Astrocyte (in vitro differentiated cells and primary cell): ENCODE measurements around the gene CPNE5. TPM values are rescaled to one million over a fixed set of nuclear protein-coding genes. Genes with fewer than 3 reads are reported as not detected.

Experiments used
- DNase-seq: peaks from one replicate; pipeline ENCODE4 v3.0.0-alpha.2; 2010; ENCODE audit warnings: low read depth
- FAIRE-seq: peaks from 2 replicates; lab custom pipeline; 2011; peaks lifted over from hg19 to GRCh38; lab: Jason Lieb, UNC
- H2AFZ ChIP-seq: 2 replicates; pipeline ENCODE4 v1.6.0; 2012; ENCODE audit warnings: low read depth, low read length, inconsistent platforms
- H3K27ac ChIP-seq: 2 replicates; pipeline ENCODE4 v1.5.1; 2011; ENCODE audit warnings: low read depth, low read length, inconsistent platforms
- H3K27me3 ChIP-seq: 2 replicates; pipeline ENCODE4 v1.6.0; 2011; ENCODE audit warnings: low read length, inconsistent platforms; ENCODE audit not compliant: insufficient read depth
- H3K36me3 ChIP-seq: 2 replicates; pipeline ENCODE4 v1.5.1; 2011; ENCODE audit warnings: low read length, inconsistent platforms; ENCODE audit not compliant: insufficient read depth
- H3K4me1 ChIP-seq: 2 replicates; pipeline ENCODE4 v1.5.1; 2011; ENCODE audit warnings: low read length, inconsistent platforms; ENCODE audit not compliant: insufficient read depth
- H3K4me2 ChIP-seq: 2 replicates; pipeline ENCODE4 v1.6.0; 2012; ENCODE audit warnings: low read length, inconsistent platforms
- H3K4me3 ChIP-seq: 2 replicates; pipeline ENCODE4 v1.5.1; 2011; ENCODE audit warnings: low read depth, mild to moderate bottlenecking, low read length, inconsistent platforms; ENCODE audit not compliant: insufficient read depth
- H3K79me2 ChIP-seq: 2 replicates; pipeline ENCODE4 v1.6.0; 2012; ENCODE audit warnings: mild to moderate bottlenecking, low read length, inconsistent platforms; ENCODE audit not compliant: insufficient read depth
- H3K9ac ChIP-seq: 2 replicates; pipeline ENCODE4 v1.6.0; 2012; ENCODE audit warnings: mild to moderate bottlenecking, low read length, inconsistent platforms
- H3K9me3 ChIP-seq: 2 replicates; pipeline ENCODE4 v1.5.1; 2012; ENCODE audit warnings: low read depth, mild to moderate bottlenecking, low read length, inconsistent platforms; ENCODE audit not compliant: insufficient read depth
- H4K20me1 ChIP-seq: 2 replicates; pipeline ENCODE4 v1.6.0; 2012; ENCODE audit warnings: low read length, inconsistent platforms; ENCODE audit not compliant: insufficient read depth
- H3K27ac Mint-ChIP-seq: one replicate; pipeline ENCODE4 v1.8.0; 2021; ENCODE audit warnings: mild to moderate bottlenecking, mixed read lengths; ENCODE audit not compliant: unreplicated experiment
- H3K27me3 Mint-ChIP-seq: one replicate; pipeline ENCODE4 v1.8.0; 2021; ENCODE audit warnings: low read depth, mixed read lengths; ENCODE audit not compliant: unreplicated experiment
- H3K36me3 Mint-ChIP-seq: one replicate; pipeline ENCODE4 v1.8.0; 2021; ENCODE audit warnings: low read depth, mixed read lengths; ENCODE audit not compliant: unreplicated experiment
- H3K4me1 Mint-ChIP-seq: one replicate; pipeline ENCODE4 v1.8.0; 2021; ENCODE audit warnings: low read depth, mixed read lengths; ENCODE audit not compliant: unreplicated experiment
- H3K4me3 Mint-ChIP-seq: one replicate; pipeline ENCODE4 v1.8.0; 2021; ENCODE audit warnings: mild to moderate bottlenecking, moderate library complexity, mixed read lengths; ENCODE audit not compliant: unreplicated experiment
- H3K9me3 Mint-ChIP-seq: one replicate; pipeline ENCODE4 v1.8.0; 2021; ENCODE audit warnings: mild to moderate bottlenecking, mixed read lengths; ENCODE audit not compliant: unreplicated experiment
- CTCF ChIP-seq: IDR thresholded peaks from 2 replicates; pipeline ENCODE4 v1.5.1; 2011; ENCODE audit warnings: low read depth, mild to moderate bottlenecking, inconsistent platforms, low read length, moderate library complexity; ENCODE audit not compliant: insufficient read depth
- EZH2 ChIP-seq: IDR thresholded peaks from 2 replicates; pipeline ENCODE4 v1.6.1; 2012; ENCODE audit warnings: mild to moderate bottlenecking, low read length, inconsistent platforms; ENCODE audit not compliant: insufficient read depth
- total RNA-seq: library from RNA; stranded (reverse); gene quantifications from 2 replicates; pipeline ENCODE4 v1.2.1, GENCODE V29; 2021

CPNE5 gene
- total RNA-seq, 1 donor from 2014 or later = 0.11 TPM

GRCh38 chr6:36847991-36848390, 8.7 kb upstream of the CPNE5 start:
- Histone ChIP-seq H3K79me2 (no peaks in the 10 kb centered on the region), H3K9me3 (no peaks in the 10 kb centered on the region), H3K36me3 (no peaks in the 10 kb centered on the region), H2AFZ (no peak overlapping the region), H3K4me2 (no peak overlapping the region), H3K9ac (no peak overlapping the region), H3K4me3 (no peak overlapping the region), H3K4me1 (peaks cover 12% of the 10 kb centered on the region), H4K20me1 (no peaks in the 10 kb centered on the region), H3K27ac (no peak overlapping the region), H3K27me3 (no peaks in the 10 kb centered on the region)
- peaks cover 4% of the 10 kb centered on the region for H3K36me3 Mint-ChIP-seq
- H3K27me3 Mint-ChIP-seq = peaks cover 30% of the 10 kb centered on the region
- H3K27ac Mint-ChIP-seq = no peak overlapping the region
- TF ChIP-seq CTCF = no peak
- no peak for TF ChIP-seq EZH2
- peaks cover 6% of the 10 kb centered on the region for H3K9me3 Mint-ChIP-seq
- DNase-seq (no peak), FAIRE-seq (no peak)
- peaks cover 19% of the 10 kb centered on the region for H3K4me1 Mint-ChIP-seq
- H3K4me3 Mint-ChIP-seq = no peak overlapping the region

- H3K27ac Mint-ChIP-seq = no peak overlapping the region
- Histone ChIP-seq H3K27ac (no peak overlapping the region), H3K9ac (no peak overlapping the region), H3K4me3 (no peak overlapping the region), H2AFZ (no peak overlapping the region), H4K20me1 (no peaks in the 10 kb centered on the region), H3K9me3 (no peaks in the 10 kb centered on the region), H3K27me3 (no peaks in the 10 kb centered on the region), H3K4me2 (no peak overlapping the region), H3K79me2 (no peaks in the 10 kb centered on the region), H3K36me3 (no peaks in the 10 kb centered on the region), H3K4me1 (peaks cover 5% of the 10 kb centered on the region)
- peaks cover 33% of the 10 kb centered on the region for H3K27me3 Mint-ChIP-seq
- DNase-seq (no peak), FAIRE-seq (no peak)
- H3K4me1 Mint-ChIP-seq = peaks cover 16% of the 10 kb centered on the region
- H3K9me3 Mint-ChIP-seq = peaks cover 6% of the 10 kb centered on the region
- H3K4me3 Mint-ChIP-seq = no peak overlapping the region
- peaks cover 4% of the 10 kb centered on the region for H3K36me3 Mint-ChIP-seq
- TF ChIP-seq EZH2 (no peak), CTCF (no peak)
These were observed 7.9 kb upstream of the CPNE5 start for GRCh38 chr6:36847152-36847551.

- H3K27ac Mint-ChIP-seq = no peak overlapping the region
These were observed 6.0 kb upstream of the CPNE5 start for GRCh38 chr6:36845233-36845632.

More at GRCh38 chr6:36845233-36845632, 6.0 kb upstream of the CPNE5 start:
- H3K9me3 Mint-ChIP-seq = peaks cover 4% of the 10 kb centered on the region
- H3K27me3 Mint-ChIP-seq = peaks cover 40% of the 10 kb centered on the region
- Histone ChIP-seq H3K36me3 (no peaks in the 10 kb centered on the region), H3K79me2 (no peaks in the 10 kb centered on the region), H4K20me1 (no peaks in the 10 kb centered on the region), H3K9me3 (no peaks in the 10 kb centered on the region), H3K9ac (no peak overlapping the region), H3K27me3 (peaks cover 1% of the 10 kb centered on the region), H3K4me2 (no peak overlapping the region), H3K4me3 (no peak overlapping the region), H3K4me1 (peaks cover 12% of the 10 kb centered on the region), H2AFZ (no peak overlapping the region), H3K27ac (no peak overlapping the region)
- no peak for TF ChIP-seq EZH2
- TF ChIP-seq CTCF = no peak
- DNase-seq (no peak), FAIRE-seq (no peak)
- peaks cover 13% of the 10 kb centered on the region for H3K4me1 Mint-ChIP-seq
- peaks cover 4% of the 10 kb centered on the region for H3K36me3 Mint-ChIP-seq
- H3K4me3 Mint-ChIP-seq = no peak overlapping the region
